ENCODE results near the gene AGPAT4.

AGPAT4 gene

DNA sequence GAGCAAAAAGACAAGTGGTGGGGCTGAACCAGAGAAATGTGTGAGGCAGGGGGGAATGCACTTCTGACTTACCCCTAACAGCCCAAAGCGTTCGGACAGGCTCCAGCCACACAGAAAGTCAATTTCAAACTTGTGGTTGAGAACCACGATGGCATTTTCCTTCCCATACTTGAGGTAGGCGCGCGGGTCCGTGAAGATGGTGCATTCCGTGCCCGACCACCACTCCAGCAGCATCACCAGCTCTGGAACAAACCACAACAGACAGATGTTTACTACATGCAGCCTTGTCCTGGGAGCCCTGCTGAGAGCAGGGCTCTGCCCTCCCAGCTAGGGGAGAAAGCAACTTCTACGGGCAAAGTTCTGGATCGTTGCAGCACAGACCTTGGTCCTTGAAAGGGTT lies 107.7 kb downstream of the AGPAT4 start:
- no peak for DNase-seq (ENCODE audit: low read depth)

DNA sequence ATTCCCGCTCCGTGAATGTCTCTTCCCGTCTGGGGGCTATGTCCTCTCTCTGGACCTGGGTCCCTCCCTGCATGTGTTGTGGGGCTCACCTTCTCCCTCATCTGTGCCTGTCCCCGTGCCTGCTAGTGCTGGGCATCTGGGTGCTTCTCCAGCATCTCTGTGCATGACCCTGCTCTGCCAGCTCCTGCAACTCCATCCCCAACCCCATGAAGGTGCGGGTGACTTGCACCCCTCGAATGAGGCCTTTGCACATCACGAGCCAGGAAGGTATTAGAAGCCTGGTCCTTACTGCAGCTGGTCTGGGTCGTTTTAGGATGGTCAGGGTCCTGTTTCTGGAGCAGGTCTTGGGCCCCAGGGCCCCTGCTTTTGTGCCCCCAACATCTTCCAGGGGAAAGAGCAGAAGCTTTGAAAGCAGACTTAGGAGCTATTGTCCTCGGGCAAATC lies 109.7 kb downstream of the AGPAT4 start:
- DNase-seq (ENCODE audit: low read depth) = no peak

DNA sequence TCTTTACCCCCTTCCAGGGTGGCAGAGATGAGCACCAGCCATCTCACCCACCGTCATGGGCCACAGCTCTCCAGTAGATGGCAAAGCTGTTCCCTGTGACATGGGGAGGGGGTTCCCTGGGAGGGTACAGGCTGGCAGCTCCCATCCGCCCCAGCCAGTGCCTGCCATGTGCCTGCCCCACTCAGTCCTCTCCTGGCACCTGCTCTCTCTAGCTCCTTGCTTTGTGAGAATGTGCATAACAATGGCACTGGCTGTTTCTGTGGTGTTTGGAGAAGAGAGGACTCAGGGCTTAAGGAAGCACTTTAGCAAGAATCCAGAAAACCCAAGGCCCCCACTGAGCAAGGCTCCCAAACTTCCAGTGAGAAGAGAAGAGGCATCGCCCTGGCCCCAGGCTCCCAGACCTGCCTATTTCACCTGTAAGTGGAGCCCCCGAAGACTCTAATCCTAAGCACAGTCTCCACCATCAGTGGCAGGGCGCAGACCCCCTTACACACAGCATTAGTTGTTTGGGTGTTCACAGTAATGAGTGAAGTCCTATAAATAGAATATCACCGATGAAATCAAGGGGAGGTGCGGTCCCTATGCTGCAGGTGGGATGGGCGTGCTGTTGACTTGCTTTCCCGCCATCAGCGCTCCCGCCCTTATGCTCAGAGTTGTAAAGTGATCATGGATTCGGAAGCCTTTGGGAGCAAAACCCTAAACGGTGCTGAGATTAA lies 110.2 kb downstream of the AGPAT4 start:
- no peak for DNase-seq (ENCODE audit: low read depth)

DNA sequence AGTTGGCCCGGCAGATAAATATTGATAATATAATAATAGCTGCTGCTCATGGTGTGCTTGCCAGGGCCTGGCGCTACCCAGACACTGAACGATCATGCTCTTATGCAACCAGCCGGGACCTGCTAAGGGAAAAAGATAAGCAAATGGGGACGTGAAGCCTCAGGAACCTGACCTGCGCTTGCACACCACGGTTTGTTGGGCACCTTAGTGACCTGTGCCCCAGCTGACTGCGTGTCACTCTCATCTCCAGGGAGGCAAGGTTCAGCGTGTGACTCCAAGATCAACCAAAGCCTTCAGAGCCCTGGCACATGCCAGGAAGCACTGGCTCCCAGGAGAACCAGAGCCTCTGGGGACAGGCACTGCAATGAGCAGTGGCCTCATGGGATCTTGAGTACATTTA lies 111.1 kb downstream of the AGPAT4 start:
- no peak for DNase-seq (ENCODE audit: low read depth)

DNA sequence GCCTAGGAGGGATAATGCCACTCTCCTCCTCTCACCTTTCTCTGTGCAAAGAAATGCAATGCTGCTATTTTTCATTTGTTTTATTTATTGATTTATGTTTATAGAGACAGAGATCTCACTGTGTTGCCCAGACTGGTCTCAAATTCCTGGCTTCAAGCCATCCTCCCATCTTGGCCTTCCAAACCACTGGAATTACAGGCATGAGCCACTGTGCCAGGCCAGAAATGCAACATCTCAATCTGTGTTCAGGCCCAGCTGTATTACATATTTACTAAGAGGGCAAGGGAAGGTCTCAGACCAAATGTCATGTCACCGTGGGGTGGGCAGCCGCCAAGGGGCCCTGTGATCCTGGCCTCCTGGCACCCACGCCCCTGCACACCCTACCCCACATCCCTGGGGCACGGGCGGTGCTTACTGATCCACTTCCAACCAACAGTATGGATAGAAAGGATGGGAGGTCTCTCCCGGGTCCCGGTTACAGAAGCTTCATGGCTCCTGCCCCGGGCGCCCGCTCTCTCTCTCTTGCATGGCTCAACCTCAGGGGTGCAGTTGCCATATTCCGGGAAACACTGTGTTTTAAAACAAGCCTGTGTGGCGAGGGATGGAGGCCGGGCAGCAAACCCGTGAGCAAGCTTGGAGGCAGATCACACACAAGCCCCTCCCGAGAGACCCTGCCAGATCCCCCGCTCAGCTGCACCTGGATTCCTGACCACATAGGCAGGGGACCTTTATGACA lies 111.8 kb downstream of the AGPAT4 start:
- no peak for DNase-seq (ENCODE audit: low read depth)

DNA sequence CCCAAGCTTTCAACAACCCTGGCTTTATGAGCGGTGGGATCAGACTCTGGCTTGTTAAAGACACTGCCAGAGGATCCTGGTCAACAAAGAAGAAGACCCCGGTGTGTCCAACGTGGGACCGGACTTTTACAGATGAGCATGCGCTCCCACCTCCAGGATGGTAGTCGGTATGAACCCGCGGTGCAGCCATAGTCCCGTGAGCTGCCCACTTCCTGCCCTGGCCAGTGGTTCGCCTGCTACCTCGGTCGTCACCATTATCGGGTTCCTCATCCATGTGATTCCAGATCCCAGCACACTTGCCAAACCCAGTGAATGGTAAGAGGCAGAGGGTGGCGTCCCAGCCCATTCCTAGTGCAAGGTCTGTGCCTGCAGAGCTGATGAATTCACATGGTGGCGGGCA lies 112.7 kb downstream of the AGPAT4 start:
- DNase-seq (ENCODE audit: low read depth) = no peak

DNA sequence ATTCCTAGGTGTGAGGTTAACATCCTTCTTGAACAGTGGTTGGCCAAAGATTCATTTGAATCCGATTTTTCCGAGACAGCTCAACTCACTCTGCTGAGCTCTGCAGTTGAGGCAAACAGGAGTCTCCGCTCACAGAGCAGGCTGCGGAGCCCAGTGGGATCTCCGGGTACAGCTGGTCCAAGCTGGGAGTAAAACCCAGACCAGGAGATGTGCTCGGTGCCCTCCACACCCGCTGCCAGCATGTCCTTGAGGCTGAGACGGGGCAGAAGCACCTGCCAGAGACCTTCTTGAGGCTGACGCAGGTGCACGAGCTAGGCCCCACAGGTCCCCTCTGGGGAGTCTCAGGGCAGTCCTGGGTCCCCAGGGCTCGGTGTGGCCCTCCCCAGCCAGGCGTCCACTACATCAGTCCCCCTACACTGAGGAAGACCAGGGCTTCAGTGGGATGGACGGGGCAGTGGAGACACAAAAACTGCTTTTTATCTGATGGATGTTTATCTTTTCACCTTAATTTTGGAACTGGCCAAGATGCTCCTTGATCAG lies 119.0 kb downstream of the AGPAT4 start:
- no peak for DNase-seq (ENCODE audit: low read depth)

DNA sequence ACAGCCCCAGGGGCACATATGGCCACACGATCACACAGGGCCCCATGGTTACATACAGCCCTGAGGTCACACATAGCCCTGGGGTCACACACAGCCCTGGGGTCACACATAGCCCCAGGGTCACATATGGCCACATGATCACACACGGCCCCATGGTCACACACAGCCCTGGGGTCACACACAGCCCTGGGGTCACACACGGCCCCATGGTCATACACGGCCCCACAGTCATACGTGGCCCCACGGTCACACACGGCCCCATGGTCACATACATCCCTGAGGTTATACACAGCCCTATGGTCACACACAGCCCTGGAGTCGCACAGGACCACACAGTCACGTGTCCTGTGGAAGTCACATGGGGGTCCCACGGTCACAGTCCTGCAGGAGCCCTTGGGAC lies 120.1 kb downstream of the AGPAT4 start:
- no peak for DNase-seq (ENCODE audit: low read depth)

DNA sequence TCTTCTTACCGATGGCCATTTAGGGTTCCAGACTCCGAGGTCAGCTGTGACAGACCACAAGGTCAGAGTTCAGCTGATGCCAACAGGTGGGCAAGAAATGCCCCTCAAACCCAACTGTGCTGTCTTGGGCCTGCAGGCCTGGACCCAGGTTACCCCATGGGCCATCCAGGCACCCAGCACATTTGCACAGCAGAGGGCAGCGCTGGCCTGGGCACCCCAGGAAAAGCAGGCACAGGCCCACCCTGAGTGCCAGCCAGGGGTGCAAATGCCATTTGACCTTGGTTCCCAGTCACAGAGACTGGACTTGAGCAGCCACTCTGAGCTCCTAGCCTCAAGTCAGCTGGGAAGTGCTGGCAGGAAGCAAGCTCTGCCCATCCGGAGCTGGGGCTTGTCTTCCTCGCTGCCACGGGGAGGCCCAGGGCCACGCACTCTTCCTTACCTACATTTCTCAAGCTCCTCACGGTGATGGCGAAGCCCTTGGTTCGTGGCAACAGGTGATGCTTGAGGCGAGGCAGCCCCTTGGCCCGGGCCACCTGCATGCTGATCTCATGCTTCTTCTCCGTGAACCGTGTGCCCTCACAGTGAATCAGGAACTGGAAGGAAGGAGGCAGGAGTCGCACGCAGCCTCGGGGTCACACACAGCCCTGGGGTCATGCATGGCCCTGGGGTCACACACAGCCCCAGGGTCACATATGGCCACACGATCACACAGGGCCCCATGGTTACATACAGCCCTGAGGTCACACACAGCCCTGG lies 120.8 kb downstream of the AGPAT4 start:
- no peak for DNase-seq (ENCODE audit: low read depth)

DNA sequence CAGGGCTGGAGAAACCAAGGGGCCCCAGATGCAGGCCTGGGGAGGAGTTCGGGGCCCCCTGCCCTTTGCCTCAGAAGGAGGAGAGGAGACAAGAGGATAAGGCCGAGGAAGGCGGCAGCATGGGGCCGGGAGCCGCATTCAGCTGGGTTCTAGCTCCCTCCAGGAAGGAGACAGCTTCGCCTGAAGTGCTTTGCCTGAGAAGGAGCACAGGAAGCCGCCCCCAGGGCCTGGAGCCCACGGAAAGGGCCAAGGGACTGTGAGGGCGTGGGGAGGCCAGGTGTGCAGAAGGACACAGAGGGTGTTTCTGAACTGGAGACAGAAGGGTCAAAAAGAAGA lies 121.4 kb downstream of the AGPAT4 start:
- DNase-seq (ENCODE audit: low read depth) = no peak

DNA sequence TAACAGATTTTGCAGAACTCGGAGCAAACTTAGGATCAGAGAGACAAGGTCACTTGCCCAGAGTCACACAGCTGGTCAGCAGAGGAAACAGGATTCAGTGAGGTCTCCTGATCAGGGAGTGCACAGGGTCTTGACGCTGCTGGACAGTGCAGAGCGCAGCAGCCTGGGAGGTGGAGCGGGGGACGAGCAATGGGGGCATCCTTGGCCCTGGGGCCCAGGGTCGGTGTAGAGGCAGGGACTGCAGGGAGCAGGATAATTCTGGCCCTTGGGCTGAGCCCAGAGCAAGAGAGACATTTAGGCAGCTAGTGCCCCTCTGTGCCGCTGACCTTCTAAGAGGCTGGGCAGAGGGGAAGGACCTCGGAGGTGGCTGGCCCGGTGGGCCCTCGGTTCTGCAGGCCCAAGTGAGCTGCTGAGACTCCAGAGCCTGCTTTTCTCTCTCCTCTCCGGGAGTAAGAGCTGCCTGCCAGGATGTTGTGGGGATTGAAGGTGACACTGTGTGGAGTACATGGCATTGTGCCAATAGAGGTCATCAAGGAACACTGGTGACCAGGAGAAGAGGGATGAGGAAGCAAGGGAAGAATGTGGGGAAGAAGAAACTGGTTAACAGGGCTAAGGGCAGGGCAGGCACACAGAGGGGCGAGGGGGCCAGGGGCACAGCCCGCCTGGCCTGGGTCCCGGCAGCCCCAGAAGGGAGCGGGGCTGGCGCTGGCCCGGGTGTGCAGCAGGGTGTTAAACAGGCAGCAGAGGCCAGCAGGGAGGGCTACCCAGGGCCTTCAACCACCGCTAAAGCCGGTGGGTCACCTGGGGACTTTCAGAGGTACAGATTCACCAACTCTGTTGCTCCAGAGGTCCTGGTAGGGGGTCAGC lies 122.0 kb downstream of the AGPAT4 start:
- no peak for DNase-seq (ENCODE audit: low read depth)

DNA sequence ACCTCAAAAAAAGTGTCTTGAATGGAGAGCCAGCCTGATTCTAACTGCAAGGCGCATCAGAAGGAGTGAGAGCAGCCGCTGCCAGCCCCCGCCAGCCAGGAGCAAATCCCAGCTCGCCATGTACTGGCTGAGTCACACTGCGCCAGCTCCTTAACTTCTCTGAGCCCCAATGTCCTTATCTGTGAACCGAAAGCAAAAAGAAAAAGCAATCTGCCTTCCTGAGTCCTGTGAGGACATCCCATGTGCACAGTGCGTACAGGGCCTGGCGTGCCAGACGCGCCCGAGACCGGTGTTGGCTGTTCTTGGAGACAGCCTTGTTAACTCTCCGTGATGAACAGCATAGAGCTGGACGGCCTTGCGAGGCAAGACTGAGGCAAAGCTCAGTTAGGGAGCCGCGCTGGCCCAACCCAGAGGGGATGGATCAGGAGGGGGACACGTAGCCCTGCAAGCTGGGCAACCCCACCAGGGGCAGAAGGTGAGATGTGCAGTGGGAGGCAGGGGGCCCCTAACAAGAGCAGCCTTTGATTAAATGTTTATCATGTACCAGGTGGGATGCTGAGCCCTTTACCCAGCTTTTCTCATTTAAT lies 122.7 kb downstream of the AGPAT4 start:
- DNase-seq (ENCODE audit: low read depth) = no peak

DNA sequence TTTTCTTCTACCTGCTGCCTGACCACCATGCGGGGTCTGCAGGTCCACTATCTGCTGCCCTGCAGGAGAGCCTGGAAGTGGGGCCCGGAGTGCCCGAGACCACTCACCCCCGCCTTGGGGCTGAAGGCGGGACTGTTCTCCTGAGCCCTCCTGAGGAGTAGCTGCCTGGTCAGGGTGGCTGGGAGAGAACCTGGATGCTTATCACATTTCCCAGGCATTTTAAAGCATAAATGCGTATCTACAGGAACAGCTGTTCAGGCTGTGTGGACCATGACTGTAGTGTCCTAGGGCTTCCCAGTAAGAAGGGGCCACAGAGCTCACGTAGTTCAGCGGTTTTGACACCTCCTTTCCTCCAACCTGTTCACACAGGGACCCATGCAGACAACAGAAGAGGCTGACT lies 123.3 kb downstream of the AGPAT4 start:
- no peak for DNase-seq (ENCODE audit: low read depth)

DNA sequence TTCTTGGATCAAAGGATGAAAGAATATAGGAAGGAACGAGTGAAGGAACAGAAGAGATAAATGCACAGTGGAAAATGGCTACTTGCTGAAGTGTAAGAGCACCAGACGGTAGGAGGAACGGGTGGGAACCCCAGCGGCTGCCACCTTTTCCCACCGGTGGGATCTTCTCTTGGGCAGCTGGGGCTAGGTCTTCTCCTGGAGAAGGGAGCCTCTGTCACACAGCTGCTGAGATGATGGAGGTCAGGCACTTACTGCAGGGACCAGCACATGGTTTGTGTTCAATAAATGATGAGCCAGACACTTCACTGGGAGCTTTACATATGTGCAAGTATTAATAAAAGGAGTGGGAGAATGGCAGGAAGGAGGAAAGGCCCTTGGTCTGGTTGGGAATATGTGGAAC lies 123.7 kb downstream of the AGPAT4 start:
- no peak for DNase-seq (ENCODE audit: low read depth)

DNA sequence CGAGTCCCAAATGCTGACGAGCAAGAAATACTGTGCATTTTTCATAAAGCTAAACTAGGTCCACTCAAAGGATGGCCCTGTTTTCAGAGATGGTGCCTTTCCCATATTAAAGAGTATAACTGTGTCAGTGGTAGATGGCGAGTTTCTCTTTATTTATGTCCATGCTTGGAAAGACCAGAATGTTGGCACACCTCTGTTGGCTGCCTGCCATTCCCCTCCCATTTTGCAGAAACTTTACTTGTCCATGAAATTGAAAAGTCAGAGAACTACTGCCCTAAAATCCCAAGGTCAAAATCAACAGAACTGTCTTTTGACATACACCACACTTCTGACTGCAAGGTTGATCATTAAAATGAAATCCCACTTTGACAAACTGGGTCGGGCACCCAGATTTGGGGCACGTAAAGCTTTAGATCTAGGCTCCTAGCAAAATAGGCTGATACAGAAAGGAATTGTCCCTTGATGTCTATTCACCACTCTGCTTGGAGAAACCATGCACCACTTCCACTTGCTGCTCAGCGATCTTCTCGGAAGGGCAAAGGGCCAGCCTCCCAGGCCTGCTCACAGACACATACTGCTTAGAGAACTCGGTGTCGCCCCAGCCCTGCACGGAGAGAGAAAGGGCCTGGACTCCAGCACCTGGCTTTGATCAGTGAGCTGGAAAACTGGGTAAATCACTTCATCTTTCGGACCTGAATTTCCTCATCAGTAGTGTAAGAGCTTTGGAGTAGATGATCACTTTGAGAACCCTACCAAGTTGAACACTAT lies 130.0 kb downstream of the AGPAT4 start:
- no peak for DNase-seq (ENCODE audit: low read depth)

DNA sequence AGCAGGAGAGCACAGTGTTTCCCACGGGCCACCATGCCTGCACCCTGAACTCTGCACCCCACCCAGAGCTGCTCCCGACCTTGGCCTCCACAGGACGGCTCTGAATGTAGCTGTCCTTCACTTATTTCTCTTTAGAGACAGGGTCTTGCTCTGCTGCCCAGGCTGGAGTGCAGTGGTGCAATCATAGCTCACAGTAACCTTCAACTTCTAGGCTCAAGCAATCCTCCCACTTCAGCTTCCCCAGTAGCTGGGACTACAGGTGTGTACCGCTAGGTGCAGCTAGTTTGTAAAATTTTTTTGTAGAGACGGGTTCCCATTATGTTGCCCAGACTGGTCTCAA lies 130.9 kb downstream of the AGPAT4 start:
- no peak for DNase-seq (ENCODE audit: low read depth)

DNA sequence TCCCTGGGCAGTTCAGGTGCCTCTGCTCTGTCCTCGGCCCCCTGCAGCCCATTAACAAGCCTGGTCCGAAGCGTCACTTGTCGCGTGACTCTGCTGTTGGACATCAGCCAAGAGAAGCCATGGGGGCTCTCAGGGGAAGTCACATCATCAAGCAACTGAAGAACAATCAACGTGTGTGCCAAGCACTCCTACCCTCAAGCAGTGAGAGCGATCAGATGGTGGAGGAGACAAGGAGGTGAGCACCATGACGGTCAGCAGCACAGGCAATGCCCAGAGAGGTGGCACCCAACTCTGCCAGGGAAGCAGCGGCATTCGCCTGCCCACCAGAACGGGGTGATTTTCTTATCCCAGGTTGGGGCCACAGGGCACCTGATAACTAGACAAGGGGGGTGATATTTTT lies 132.7 kb downstream of the AGPAT4 start:
- no peak for DNase-seq (ENCODE audit: low read depth)

DNA sequence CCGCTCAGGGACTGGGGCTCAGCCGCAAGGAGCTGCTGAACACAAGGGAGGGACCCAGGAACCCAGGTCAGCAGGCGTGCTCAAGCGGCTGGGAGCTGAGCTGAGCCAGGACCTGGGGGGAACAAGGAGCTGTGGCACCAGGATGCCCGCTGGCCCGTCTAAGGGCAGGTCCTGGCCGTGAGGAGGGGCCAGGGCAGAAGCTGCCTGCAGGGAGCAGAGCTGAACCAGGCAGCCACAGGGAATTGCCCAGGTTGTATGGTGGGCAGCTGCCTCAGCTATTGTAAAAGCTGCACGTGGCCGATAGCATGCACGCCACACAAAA lies 133.3 kb downstream of the AGPAT4 start:
- DNase-seq (ENCODE audit: low read depth) = no peak

DNA sequence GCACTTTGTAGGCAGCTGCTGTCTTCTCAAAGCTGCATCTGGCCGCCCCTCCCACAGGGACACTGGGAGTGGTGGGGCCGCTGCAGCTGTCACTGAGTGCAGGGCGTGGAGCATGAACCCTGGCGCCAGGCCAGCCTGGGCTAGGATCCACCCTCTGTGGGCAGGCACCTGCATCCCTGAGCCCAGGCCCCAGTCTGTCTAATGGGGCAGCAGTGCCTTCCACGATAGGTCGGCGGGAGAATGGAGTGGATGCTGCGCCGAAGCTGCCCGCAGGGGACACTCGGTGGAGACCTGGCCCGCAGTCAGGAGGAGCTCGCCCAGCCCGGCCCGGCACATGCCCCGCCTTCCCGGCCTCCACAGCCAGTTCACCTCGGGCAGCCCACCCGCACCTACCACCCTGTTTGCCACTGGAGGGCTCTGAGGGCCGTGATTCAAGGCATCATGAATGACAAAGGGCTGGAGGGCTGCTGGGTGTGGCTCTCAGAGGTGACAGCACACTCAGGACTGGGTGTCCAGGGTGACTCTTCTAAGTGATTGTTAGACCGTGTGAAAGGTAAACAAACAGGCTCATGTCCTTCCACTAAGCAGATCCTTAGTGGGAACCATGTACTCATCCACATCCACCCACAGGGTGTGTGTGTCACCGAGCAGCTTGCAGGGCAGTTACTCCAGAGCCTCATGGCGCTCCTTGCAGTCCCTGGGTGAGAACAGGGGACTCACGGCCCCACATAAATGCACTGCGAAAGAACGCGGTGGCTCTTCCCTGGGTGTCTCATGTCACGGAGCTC lies 133.9 kb downstream of the AGPAT4 start:
- DNase-seq (ENCODE audit: low read depth) = no peak

DNA sequence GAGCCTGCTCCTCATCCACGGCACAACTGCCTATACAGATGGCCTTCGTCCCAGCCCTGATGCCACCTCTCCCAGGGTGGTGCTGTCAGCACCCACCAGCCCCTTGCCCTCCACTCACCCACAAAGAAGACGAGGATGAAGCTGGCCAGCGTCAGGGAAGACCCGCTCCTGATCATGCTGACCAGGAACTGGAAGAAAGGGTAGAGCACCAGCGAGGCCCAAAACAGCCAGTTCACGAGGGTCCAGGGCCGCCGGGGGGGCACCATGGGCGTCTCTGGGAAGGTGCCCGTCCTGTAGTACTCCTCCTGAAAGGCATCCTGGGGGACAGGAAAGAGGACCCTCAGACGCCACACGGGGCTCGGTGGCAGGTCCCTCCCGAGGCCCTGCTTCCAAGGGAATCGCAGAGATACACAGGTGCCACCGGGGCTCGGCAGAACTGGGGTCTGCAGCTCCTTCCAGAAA lies 134.5 kb downstream of the AGPAT4 start:
- DNase-seq (ENCODE audit: low read depth) = no peak

Data from activated T-helper 9 cell treated with anti-CD3 and anti-CD28 coated beads, Interleukin-2, amount 50 U/mL, for 16 hours (primary cell).